Measurements from ENCODE around the gene ZSWIM3. TPM values are rescaled to one million over a fixed set of nuclear protein-coding genes. Genes with fewer than 3 reads are reported as not detected.

The ZSWIM3 gene
- total RNA-seq, 4 donors from 2014 or later = 2.2 to 4.5 (median 3.9) TPM

GRCh38 chr20:45904583-45905504 lies 47.4 kb downstream of the ZSWIM3 start:
- Histone ChIP-seq H3K27me3 (no peaks in the 10 kb centered on the region), H3K9me3 (no peaks in the 10 kb centered on the region), H3K4me3 (replicated peaks in 1 of 3) (no peak overlapping the region), H3K27ac (no peak overlapping the region), H3K36me3 (peaks cover 0 to 6% of the 10 kb centered on the region in 2 donors), H3K4me1 (no peaks in the 10 kb centered on the region)
- intact Hi-C loops (cut with DNase I) = no loop called here
- 83 to 87% methylated on average over 13 to 15 of the region's 16 CpGs for WGBS, 2 donors
- TF ChIP-seq CTCF (IDR thresholded peaks at IDR 0.05) (no peak), POLR2A (IDR thresholded peaks at IDR 0.05) (no peak)
- DNase-seq = no peak

- intact Hi-C loops (cut with DNase I) = no loop called here
- 90% methylated on average over 8 of the region's 8 CpGs for WGBS, 2 donors
- Histone ChIP-seq H3K4me1 (no peaks in the 10 kb centered on the region), H3K27me3 (no peaks in the 10 kb centered on the region), H3K4me3 (replicated peaks in 1 of 3) (no peak overlapping the region), H3K27ac (no peak overlapping the region), H3K36me3 (peaks cover 0 to 4% of the 10 kb centered on the region in 2 donors), H3K9me3 (no peaks in the 10 kb centered on the region)
- no peak for TF ChIP-seq CTCF (IDR thresholded peaks at IDR 0.05)
- no peak for TF ChIP-seq POLR2A (IDR thresholded peaks at IDR 0.05)
- no peak for DNase-seq
Measured at GRCh38 chr20:45905505-45906079, 48.2 kb downstream of the ZSWIM3 start.

GRCh38 chr20:45907219-45907948 lies 50.0 kb downstream of the ZSWIM3 start:
- Histone ChIP-seq H3K27me3 (no peaks in the 10 kb centered on the region), H3K9me3 (no peaks in the 10 kb centered on the region), H3K36me3 (no peaks in the 10 kb centered on the region), H3K27ac (no peak overlapping the region), H3K4me1 (peaks cover 8 to 15% of the 10 kb centered on the region in 2 donors), H3K4me3 (replicated peaks in 1 of 3) (no peak overlapping the region)
- WGBS, 2 donors = 89 to 96% methylated on average over 17 of the region's 17 CpGs
- TF ChIP-seq POLR2A (IDR thresholded peaks at IDR 0.05) (no peak), CTCF (IDR thresholded peaks at IDR 0.05) (no peak)
- DNase-seq = no peak
- intact Hi-C loops (cut with DNase I) = no loop called here

- intact Hi-C loops (cut with DNase I) = no loop called here
- DNase-seq = no peak
- Histone ChIP-seq H3K9me3 (no peaks in the 10 kb centered on the region), H3K4me3 (replicated peaks in 1 of 3) (no peak overlapping the region), H3K36me3 (no peaks in the 10 kb centered on the region), H3K27me3 (no peaks in the 10 kb centered on the region), H3K4me1 (peaks cover 8 to 22% of the 10 kb centered on the region in 2 donors), H3K27ac (no peak overlapping the region)
- TF ChIP-seq CTCF (IDR thresholded peaks at IDR 0.05) = no peak
- TF ChIP-seq POLR2A (IDR thresholded peaks at IDR 0.05) = no peak
- WGBS, 2 donors = 94 to 97% methylated on average over 2 of the region's 2 CpGs
Measured at GRCh38 chr20:45908084-45908483, 50.7 kb downstream of the ZSWIM3 start.

Measured in thyroid gland (tissue), 4 donors.